ENCODE data around the gene IL11.

The IL11 gene

DNA sequence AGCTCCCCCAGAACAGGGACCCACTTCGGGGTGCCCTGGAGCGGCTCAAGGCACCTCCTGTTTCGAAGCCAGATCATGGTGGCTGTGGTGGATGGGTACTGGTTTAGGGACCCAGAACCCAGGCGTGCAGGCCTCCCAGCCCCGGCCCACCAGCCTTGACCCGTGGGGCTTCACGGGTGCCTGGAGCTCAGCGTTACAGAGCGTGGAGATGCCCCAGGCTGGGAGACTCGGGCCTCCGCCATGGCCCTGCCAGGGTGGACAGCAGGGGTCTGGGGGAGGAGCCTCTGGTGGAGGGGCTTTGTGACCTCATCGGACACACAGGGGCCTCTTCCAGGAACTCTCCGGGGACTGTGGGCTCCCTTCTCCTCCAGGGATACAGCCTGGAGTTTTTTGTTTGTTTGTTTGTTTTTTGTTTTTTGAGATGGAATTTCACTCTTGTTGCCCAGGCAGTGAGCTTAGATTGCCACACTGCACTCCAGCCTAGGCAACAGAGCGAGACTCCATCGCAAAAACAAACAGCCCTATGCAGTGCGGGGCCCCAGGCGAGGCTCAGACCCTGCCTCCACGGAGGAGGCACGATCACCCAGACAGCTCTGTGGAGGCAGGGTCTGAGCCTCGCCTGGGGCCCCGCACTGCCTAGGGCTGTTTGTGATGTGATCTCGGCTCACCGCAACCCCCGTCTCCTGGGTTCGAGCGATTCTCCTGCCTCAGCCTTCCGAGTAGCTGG, 7.1 kb downstream of the IL11 start, which contains the start of gene GARIN5B:
Gene GARIN5B (minus strand): TSS at position 271 of the 727 bp plus-strand sequence. CDS start 194 bp downstream, at position 77.
- TF ChIP-seq, protein P1, sequence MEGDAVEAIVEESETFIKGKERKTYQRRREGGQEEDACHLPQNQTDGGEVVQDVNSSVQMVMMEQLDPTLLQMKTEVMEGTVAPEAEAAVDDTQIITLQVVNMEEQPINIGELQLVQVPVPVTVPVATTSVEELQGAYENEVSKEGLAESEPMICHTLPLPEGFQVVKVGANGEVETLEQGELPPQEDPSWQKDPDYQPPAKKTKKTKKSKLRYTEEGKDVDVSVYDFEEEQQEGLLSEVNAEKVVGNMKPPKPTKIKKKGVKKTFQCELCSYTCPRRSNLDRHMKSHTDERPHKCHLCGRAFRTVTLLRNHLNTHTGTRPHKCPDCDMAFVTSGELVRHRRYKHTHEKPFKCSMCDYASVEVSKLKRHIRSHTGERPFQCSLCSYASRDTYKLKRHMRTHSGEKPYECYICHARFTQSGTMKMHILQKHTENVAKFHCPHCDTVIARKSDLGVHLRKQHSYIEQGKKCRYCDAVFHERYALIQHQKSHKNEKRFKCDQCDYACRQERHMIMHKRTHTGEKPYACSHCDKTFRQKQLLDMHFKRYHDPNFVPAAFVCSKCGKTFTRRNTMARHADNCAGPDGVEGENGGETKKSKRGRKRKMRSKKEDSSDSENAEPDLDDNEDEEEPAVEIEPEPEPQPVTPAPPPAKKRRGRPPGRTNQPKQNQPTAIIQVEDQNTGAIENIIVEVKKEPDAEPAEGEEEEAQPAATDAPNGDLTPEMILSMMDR (IDR thresholded peaks at IDR 0.05), result no peak

DNA sequence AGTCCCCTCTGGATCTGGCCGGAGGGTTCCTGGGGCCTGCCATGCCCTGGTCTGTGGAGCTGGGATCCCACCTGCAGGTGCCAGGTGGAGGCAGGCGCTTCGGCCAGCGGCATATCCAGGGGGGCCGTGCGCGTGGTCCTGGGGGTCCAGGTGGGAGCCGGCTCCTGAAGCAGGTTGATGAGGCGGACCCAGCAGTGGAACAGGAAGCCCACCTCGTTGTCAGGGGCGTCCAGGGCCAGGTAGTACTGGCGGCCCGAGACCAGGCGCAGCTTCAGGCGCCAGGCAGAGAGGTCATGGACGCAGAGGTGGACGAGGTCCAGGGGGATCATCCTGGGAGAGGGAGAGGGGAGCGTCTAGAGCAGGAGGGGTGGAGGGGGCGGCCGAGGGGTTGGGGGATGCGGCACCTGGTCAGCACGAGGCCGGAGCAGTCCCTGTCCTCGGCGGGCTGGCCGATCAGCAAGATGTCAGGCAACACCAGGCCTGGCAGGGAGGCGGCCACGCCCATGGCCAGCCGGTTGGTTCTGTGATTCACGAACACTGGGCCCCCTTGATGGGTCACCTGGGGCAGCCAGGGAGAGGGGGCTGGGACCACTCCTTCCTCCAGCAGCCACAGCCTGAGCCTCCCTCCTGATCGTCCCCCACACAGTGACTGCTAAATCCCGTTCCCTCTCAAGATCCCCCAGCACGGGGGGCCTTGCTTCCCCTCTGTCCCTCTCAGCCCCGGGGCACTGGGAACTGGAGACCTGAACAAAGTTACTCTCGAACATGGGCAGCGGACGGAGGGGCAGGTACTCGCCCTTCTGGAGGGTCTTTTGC, 7.9 kb downstream of the IL11 start:
- TF ChIP-seq, protein P1 (IDR thresholded peaks at IDR 0.05), result no peak

DNA sequence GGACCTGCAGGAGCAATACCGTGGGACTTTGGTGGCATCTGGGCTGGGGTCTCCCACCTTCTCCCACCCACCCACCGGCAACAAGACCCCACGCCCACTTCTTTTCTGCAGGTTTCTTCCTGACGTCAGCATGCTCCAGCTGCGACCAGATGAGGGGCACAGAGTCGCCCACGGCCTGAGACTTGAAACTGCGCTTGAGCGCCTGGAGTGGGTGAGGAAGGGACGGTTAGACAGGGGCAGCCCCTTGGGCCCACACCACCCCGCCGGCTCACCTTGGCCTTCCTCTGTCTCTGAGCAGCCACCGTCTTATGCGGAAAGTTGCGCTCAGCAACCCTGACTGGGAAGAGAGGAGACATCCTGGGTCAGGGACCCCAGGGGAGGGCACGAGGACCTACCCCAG, 9.4 kb downstream of the IL11 start:
- TF ChIP-seq, protein P1 (IDR thresholded peaks at IDR 0.05), result no peak

DNA sequence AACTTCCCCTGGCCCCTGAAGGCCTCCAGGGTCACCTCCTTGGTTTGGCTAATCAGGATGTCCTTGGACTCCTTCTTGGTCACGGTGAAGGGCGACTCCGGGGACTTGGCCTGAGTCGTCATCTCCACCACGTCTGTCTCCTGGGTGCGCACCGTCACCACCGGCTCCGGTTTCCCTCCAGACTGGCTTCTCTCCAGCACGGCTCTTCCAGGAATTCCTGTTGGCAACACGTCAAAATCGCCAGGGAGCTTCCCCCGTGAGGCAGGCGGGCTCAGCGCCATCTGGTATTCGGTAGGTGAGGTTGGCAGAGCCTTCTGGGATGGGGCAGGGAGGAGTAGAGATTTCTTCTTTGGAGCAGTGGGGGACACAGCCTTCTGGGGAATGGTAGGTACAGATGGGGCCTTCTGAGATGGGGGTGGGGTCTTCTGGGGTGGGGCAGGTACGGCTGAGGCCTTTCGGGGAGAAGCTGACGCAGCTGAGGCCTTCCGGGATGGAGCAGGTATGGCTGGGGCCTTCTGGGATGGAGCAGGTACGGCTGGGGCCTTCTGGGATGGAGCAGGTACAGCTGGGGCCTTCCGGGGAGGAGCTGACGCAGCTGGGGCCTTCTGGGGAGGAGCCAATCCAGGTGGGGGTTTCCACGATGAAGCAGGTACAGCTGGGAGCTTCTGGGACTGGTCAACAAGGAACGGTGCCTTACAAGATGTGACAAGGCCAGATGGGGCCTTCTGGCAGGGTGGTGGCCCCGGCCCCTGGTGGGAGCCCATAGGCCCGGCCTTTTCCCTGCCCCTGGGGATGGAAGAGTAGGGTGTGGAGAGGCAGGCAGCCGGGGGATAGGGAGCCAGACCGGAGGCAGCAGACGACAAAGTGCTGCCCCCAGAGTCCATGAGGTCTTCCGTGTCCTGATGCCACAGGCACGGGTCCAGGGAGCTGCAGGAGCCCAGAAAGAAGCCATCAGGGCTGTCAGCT, 11.0 kb downstream of the IL11 start:
- TF ChIP-seq, protein P1 (IDR thresholded peaks at IDR 0.05), result no peak

DNA sequence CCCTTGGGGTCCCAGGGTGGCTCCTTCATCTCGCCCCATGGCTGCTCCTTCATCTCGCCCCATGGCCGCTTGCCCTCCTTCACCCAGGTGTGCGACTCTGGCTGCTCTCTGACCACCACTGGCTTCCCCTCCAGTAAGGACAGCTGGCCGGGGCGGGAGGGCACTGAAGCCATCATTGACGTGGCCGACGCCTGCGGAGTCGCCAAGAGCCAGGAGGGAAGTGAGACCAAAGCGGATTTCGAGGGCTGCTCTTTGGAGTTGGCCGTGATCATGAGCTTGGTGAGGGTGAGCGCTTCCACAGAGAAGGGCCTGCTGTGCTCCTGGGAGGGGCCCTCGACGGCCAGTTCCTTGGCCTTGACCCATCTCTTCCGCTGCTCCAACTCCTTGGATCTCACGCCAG, 11.8 kb downstream of the IL11 start:
- TF ChIP-seq, protein P1 (IDR thresholded peaks at IDR 0.05), result no peak

DNA sequence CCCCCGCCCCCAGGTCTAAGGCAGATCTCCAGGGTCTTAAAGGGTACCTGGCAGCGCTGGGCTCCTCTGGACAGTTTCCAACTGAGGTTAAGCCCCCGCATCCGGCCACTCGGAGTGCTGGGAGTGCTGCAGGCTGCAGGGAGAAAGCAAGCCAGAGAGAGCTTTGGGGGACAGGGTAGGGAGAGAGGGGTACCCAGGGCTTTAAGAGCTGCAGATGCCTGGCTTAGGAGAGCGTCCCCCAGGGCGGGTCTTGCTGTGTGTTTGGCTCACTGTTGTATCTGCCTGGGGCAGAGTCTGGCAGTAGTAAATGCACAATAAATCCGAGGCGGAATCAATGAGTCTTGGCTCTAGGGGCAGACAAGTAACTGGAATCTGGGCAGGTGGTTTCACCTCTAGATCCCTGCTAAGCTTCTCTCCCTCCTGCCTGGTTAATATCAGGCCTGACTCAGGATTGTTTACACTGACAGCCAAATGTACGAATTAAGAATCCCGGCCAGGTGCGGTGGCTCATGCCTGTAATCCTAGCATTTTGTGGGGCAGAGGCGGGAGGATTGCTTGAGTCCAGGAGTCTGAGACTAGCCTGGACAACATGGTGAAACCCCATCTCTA, 14.9 kb downstream of the IL11 start:
- TF ChIP-seq, protein P1 (IDR thresholded peaks at IDR 0.05), result no peak
